NCI-H446 treated with DMSO at 0.1 percent for 48 hours (cell line): ENCODE measurements around the gene RASGEF1C.

Source experiments
- DNase-seq: peaks from one replicate; lab custom pipeline; 2025; lab: John Stamatoyannopoulos, UW

RASGEF1C gene

GRCh38 chr5:180209137-180209581, at the start of gene RASGEF1C:
TSS of gene RASGEF1C (minus strand) at chr5:180209211. CDS start at chr5:180138052, 71,159 bp downstream.
- peak; percentile 4 for DNase-seq

GRCh38 chr5:180253036-180253824, 44.2 kb upstream of the RASGEF1C start:
- no peak for DNase-seq

- no peak for DNase-seq
Measured at GRCh38 chr5:180251887-180252286, 42.9 kb upstream of the RASGEF1C start.

GRCh38 chr5:180251141-180251540, 42.1 kb upstream of the RASGEF1C start:
- no peak for DNase-seq

GRCh38 chr5:180250329-180250728, 41.3 kb upstream of the RASGEF1C start:
- no peak for DNase-seq

- DNase-seq: no peak
Measured at GRCh38 chr5:180241600-180241999, 32.6 kb upstream of the RASGEF1C start.

DNA sequence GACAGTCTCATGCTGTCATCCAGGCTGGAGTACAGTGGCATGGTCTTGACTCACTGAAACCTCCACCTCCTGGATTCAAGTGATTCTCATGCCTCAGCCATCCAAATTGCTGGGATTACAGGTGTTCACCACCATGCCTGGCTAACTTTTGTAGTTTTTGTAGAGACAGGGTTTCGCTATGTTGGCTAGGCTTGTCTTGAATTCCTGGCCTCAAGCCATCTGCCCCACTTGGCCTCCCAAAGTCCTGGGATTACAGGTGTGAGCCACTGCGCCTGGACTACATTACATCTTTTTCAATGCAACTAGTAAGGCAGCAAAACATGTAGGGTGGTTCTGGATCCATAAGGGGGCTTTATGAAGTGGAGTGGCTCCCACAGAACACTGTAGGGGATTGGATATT, 29.6 kb upstream of the RASGEF1C start:
- no peak for DNase-seq

DNA sequence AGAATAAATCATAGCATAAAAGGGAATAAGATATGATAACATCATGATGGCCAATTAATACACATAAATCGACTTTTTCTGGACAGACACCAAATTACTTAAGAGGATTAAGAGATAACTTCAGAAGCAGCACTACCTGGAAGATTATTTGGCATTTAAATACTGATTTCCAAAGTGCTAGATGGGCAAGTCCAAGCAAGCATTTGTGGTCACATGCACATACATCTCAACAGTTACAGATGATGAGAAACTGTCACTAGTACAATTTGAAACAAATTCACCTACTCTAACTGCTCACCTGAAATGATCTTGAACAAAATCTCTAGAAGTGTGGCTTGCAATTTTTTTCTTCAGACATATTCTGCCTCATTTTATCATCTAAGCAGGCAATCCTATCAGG, 26.8 kb upstream of the RASGEF1C start:
- no peak for DNase-seq

DNA sequence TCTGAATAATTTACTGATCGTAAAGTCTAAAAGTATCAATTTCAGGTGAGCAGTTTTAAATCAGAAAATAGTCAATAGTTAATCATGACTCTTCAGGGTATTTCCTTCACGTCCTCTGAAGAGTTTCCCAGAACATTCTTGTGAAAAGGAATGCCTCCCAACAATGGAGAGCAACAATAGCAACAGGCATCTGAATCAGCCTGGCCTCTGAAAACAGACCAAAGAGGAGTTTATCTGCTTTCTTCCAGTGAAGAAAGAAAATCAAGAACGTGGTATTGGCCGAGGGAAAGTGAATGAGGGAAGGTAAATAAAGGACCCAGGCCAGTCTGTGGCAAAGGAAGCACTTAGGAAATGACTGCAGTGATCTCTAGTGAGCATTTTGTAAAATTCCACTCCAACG, 26.1 kb upstream of the RASGEF1C start:
- no peak for DNase-seq

- no peak for DNase-seq
Measured at GRCh38 chr5:180234271-180234670, 25.3 kb upstream of the RASGEF1C start.

GRCh38 chr5:180233729-180234128, 24.7 kb upstream of the RASGEF1C start:
- no peak for DNase-seq

- DNase-seq: no peak
Measured at GRCh38 chr5:180230017-180230416, 21.0 kb upstream of the RASGEF1C start.

DNA sequence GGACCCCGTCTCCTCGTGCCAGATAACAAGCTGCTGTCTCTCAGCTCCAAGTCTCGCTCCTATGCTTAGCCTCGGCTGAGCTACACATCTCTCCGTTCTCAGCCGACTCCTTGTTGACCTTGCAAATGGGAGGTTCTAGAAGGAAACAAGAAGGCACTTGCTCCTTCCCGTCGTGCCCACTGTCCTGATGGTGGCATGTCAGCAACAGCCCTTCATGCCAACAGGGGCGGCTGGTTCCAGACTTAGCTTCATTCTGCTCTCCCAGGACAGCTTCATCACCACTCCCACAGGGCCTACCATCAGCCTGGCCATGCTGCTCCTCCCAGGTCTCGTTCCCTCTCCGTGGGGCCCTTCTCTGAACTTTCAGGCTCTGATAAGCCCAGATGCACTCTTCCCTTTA, 13.0 kb upstream of the RASGEF1C start:
- DNase-seq: no peak

GRCh38 chr5:180217797-180218196, 8.8 kb upstream of the RASGEF1C start:
- DNase-seq: no peak

DNA sequence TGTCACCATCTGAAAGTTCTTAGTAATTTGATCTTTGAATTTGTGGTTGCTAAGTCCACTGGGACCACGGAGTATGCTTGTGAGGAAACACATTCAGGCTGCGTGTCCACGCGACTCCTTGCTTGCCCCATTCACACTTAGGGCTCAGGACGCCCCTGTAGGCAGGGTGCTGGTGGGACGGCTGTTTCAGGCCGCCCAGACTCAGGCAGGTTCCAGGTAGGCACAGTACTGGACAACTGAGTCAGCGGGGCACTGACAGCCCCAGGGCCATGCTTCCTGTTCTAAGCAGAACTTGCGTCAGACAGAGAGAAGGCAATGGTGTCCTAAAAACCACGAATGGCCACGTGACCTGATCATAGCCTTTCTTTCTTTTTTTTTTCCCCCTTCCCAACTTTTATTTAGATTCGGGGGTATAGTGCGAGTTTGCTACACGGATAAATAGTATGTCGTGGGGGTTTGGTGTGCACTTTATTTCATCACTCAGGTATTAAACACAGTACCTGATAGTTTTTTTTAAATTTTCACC, 7.7 kb upstream of the RASGEF1C start:
- no peak for DNase-seq

- no peak for DNase-seq
Measured at GRCh38 chr5:180215783-180216630, 7.0 kb upstream of the RASGEF1C start.

DNA sequence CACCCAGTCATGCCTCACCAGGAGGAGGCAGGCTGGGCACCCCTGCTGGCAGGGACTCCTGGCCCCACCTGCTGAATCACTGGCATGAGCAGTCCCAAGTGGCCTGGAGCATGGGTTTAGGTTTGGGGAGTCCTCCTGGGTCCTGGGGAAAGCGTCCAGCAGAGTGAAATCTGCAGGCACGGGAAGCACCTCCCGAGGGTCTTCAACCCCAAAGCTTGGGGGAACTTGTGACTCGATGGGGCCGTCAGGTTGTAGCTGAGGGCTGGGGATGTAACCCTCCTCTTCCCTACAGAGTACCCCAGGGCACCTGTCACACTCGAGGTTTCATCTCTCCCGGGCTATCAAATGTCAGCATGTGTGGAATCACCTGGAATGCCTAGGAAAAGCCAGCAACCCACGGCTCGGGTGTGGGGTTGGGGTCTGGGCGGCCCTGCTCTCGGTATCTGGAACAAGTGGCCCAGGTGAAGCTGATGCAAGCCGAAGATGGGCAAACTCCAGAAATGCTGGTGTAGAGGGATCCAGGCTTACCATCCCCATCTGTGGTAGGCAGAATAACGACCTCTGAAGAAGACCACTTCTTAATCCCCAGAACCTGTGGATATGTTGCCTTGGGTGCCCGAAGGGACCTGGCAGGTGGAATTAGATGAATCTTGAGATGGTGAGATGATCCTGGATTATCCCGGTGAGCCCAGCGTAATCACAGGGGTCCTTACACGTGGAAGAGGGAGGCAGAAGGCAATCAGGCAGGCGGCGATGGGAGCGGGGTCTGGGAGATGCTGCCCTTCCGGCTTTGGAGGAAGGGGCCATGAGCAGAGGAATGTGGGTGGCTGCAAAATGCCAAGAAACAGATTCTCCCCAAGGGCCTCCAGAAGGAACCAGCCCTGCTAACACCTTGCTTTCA, 6.1 kb upstream of the RASGEF1C start:
- DNase-seq: no peak

- DNase-seq: no peak
Measured at GRCh38 chr5:180213657-180214207, 4.7 kb upstream of the RASGEF1C start.

GRCh38 chr5:180213256-180213600, 4.2 kb upstream of the RASGEF1C start:
- no peak for DNase-seq

DNA sequence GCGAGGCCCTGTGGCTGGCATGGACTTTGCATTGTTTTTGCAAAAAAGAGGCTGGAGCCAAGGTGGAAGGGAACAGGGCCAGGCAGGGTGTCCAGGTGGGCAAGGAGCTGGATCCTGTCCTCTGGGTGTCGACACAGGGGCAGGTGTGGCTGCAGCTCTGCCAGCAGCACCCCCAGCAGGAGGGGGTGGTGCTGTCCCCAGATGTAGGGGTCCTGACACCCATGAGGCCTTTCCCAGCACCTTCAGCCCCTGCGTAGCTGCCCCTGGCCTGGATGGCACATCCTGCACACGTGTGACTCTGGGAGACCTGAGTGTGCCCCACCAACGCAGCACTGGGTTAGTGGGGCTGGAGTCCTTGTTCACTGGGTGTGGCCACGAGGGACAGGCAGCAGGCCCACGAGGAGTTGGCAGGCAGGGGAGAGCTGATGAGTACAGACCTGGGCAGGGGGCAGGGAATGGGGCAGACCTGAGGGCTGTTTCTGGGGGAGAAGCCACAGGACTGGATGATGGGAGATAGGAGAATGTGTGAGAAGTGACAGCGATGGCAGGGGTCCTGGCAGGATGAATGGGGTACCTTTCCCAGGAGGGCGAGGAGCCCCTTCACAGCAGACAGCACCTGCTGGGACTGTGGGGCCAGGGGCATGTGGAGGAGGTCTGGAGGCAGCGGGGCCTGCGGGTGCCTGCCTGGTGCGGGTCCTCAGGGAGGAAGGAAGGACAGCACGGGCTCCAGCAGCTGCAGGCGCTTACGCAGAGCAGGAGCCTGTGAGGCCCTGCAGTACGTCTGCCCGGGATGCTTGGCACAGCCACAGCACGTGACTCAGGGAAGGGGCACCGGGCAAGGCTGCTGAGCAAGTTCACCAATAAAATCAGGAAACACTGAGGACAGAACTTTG, 3.6 kb upstream of the RASGEF1C start:
- DNase-seq: no peak

DNA sequence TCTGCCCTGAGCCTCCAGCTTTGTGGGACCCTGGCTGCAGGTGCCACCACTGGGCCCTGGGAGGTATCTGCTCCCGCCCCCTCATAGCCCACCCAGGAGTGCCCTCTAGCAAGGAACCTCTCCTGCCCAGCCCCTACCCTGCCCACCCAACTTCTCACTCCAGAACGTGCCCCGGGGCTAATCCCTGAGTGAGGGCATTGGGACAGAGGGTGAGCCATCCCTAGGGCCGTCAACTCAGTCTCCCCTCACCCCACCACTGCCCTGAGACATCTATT, 2.7 kb upstream of the RASGEF1C start:
- no peak for DNase-seq
